A673 (cell line): Measurements from ENCODE around the gene CENPV.

ENCODE experiments used
- EZH2 ChIP-seq: fragments of 200-600 bp; sonication (generic); IDR thresholded peaks from 2 replicates; pipeline ENCODE4 v1.6.1; 2017; ENCODE audit warnings: borderline replicate concordance, low read depth, mild to moderate bottlenecking, mixed read lengths, antibody characterized with exemption, low read length; ENCODE audit not compliant: poor library complexity, severe bottlenecking
- TF ChIP-seq, protein P1 (sequence below): fragments of 300-800, 200-600 bp; sonication (generic); conservative IDR thresholded peaks from 2 replicates; pipeline ENCODE4 v1.5.1; 2017; ENCODE audit warnings: low read depth, mild to moderate bottlenecking, antibody characterized with exemption, low read length, moderate library complexity, mixed read lengths

GRCh38 chr17:16353317-16354174 is at the start of gene CENPV:
- TF ChIP-seq, protein P1, sequence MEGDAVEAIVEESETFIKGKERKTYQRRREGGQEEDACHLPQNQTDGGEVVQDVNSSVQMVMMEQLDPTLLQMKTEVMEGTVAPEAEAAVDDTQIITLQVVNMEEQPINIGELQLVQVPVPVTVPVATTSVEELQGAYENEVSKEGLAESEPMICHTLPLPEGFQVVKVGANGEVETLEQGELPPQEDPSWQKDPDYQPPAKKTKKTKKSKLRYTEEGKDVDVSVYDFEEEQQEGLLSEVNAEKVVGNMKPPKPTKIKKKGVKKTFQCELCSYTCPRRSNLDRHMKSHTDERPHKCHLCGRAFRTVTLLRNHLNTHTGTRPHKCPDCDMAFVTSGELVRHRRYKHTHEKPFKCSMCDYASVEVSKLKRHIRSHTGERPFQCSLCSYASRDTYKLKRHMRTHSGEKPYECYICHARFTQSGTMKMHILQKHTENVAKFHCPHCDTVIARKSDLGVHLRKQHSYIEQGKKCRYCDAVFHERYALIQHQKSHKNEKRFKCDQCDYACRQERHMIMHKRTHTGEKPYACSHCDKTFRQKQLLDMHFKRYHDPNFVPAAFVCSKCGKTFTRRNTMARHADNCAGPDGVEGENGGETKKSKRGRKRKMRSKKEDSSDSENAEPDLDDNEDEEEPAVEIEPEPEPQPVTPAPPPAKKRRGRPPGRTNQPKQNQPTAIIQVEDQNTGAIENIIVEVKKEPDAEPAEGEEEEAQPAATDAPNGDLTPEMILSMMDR, result no peak; the same call in 1 of the 2 replicates
- TF ChIP-seq EZH2, result no peak
